Vagina (tissue), 2 donors: ENCODE results near the gene DIAPH3. TPM values are rescaled to one million over a fixed set of nuclear protein-coding genes. Genes with fewer than 3 reads are reported as not detected.

ENCODE experiments used
- DNase-seq, 2 donors: peaks; one replicate each; pipeline ENCODE4 v3.0.0-alpha.2; 2017; ENCODE audit errors: extremely low spot score in 2 of 2
- H3K27ac ChIP-seq: fragments of 200-600 bp; sonication (generic); one replicate; pipeline ENCODE4 v1.5.1; 2019
- H3K27me3 ChIP-seq: fragments of 200-600 bp; sonication (generic); one replicate; pipeline ENCODE4 v1.5.1; 2019
- H3K36me3 ChIP-seq, 2 donors: fragments of 200-600 bp; sonication (generic); one replicate each; pipeline ENCODE4 v1.5.1; 2017 to 2019
- H3K4me1 ChIP-seq: fragments of 200-600 bp; sonication (generic); one replicate; pipeline ENCODE4 v1.5.1; 2019
- H3K4me3 ChIP-seq, 2 donors: fragments of 200-600 bp; sonication (generic); 1 replicate in 1 of 2; 2 replicates in 1 of 2; pipeline ENCODE4 v1.5.1; 2016 to 2019
- H3K9me3 ChIP-seq: fragments of 200-600 bp; sonication (generic); one replicate; pipeline ENCODE4 v1.5.1; 2019
- CTCF ChIP-seq, 3 experiments: fragments of 450-650 bp in 2 of 3; fragments of 200-600 bp in 1 of 3; sonication (generic) in 1 of 3; IDR thresholded peaks; one replicate each; pipeline ENCODE4 v1.5.1; 2017 to 2019; ENCODE audit warnings: antibody characterized with exemption in 3 of 3, mild to moderate bottlenecking in 2 of 3, moderate library complexity in 2 of 3
- POLR2A ChIP-seq, 2 donors: fragments of 450-650 bp; IDR thresholded peaks; one replicate each; pipeline ENCODE4 v1.6.1; 2017; ENCODE audit warnings: antibody characterized with exemption in 2 of 2, mild to moderate bottlenecking in 2 of 2, moderate library complexity in 2 of 2
- POLR2AphosphoS5 ChIP-seq, 2 donors: sonication (generic); formaldehyde crosslinking; IDR thresholded peaks; one replicate each; pipeline ENCODE4 v1.9.0; 2017; ENCODE audit warnings: antibody characterized with exemption in 2 of 2, mild to moderate bottlenecking in 2 of 2, low read depth in 1 of 2; ENCODE audit not compliant: insufficient read depth in 1 of 2
- intact Hi-C: fragments of 100-400 bp; cut with DNase I; formaldehyde crosslinking; loops from one replicate; pipeline ENCODE4 v1.15.1; 2023
- total RNA-seq: library from RNA; depleted of rRNA; stranded (reverse); fragments of >200 nt; gene quantifications from one replicate; pipeline ENCODE4 v1.2.3, GENCODE V29; 2016

Gene DIAPH3
- total RNA-seq, 1 donor from 2014 or later: 1.2 TPM

GRCh38 chr13:59755632-59756290 is 408.0 kb downstream of the DIAPH3 start:
- no peaks in the 10 kb centered on the region for H3K36me3 ChIP-seq
- TF ChIP-seq POLR2AphosphoS5 (IDR thresholded peaks at IDR 0.05; ENCODE audit: insufficient read depth in 1 of 2, low read depth in 1 of 2) (no peak), POLR2A (IDR thresholded peaks at IDR 0.05) (no peak), CTCF (IDR thresholded peaks at IDR 0.05) (no peak)

GRCh38 chr13:59754411-59754810 is 409.3 kb downstream of the DIAPH3 start:
- no peak for DNase-seq
- no peaks in the 10 kb centered on the region for H3K27me3 ChIP-seq
- no peaks in the 10 kb centered on the region for H3K36me3 ChIP-seq
- H3K9me3 ChIP-seq: no peaks in the 10 kb centered on the region
- intact Hi-C loops: no loop called here
- no peak for TF ChIP-seq POLR2A (IDR thresholded peaks at IDR 0.05)
- TF ChIP-seq CTCF (IDR thresholded peaks at IDR 0.05): no peak
- no peak for TF ChIP-seq POLR2AphosphoS5 (IDR thresholded peaks at IDR 0.05; ENCODE audit: insufficient read depth in 1 of 2, low read depth in 1 of 2)
- H3K4me3 ChIP-seq: no peak overlapping the region
- H3K27ac ChIP-seq: no peak overlapping the region
- no peaks in the 10 kb centered on the region for H3K4me1 ChIP-seq

More at GRCh38 chr13:59755632-59756290, 408.0 kb downstream of the DIAPH3 start:
- Histone ChIP-seq H3K4me1 (no peaks in the 10 kb centered on the region), H3K9me3 (no peaks in the 10 kb centered on the region), H3K4me3 (no peak overlapping the region), H3K27ac (no peak overlapping the region), H3K27me3 (no peaks in the 10 kb centered on the region)
- intact Hi-C loops: no loop called here
- DNase-seq: no peak

GRCh38 chr13:59750860-59751259 is 412.9 kb downstream of the DIAPH3 start:
- no peak for DNase-seq
- Histone ChIP-seq H3K27ac (no peak overlapping the region), H3K4me3 (no peak overlapping the region)

GRCh38 chr13:59748046-59748445 is 415.7 kb downstream of the DIAPH3 start:
- TF ChIP-seq POLR2A (IDR thresholded peaks at IDR 0.05): no peak
- no peak for TF ChIP-seq CTCF (IDR thresholded peaks at IDR 0.05)
- TF ChIP-seq POLR2AphosphoS5 (IDR thresholded peaks at IDR 0.05; ENCODE audit: insufficient read depth in 1 of 2, low read depth in 1 of 2): no peak
- Histone ChIP-seq H3K36me3 (no peaks in the 10 kb centered on the region), H3K9me3 (no peaks in the 10 kb centered on the region), H3K27me3 (no peaks in the 10 kb centered on the region), H3K4me1 (no peaks in the 10 kb centered on the region), H3K27ac (no peak overlapping the region), H3K4me3 (no peak overlapping the region)
- intact Hi-C loops: no loop called here
- no peak for DNase-seq

More at GRCh38 chr13:59750860-59751259, 412.9 kb downstream of the DIAPH3 start:
- no peaks in the 10 kb centered on the region for H3K4me1 ChIP-seq
- no peaks in the 10 kb centered on the region for H3K36me3 ChIP-seq
- no peaks in the 10 kb centered on the region for H3K9me3 ChIP-seq
- intact Hi-C loops: no loop called here
- TF ChIP-seq POLR2A (IDR thresholded peaks at IDR 0.05) (no peak), CTCF (IDR thresholded peaks at IDR 0.05) (no peak)
- no peaks in the 10 kb centered on the region for H3K27me3 ChIP-seq

GRCh38 chr13:59747529-59747928 is 416.2 kb downstream of the DIAPH3 start:
- intact Hi-C loops: no loop called here
- no peaks in the 10 kb centered on the region for H3K27me3 ChIP-seq
- H3K4me1 ChIP-seq: no peaks in the 10 kb centered on the region
- H3K4me3 ChIP-seq: no peak overlapping the region
- H3K36me3 ChIP-seq: no peaks in the 10 kb centered on the region
- H3K27ac ChIP-seq: no peak overlapping the region
- no peak for TF ChIP-seq CTCF (IDR thresholded peaks at IDR 0.05)
- no peak for TF ChIP-seq POLR2A (IDR thresholded peaks at IDR 0.05)
- no peak for TF ChIP-seq POLR2AphosphoS5 (IDR thresholded peaks at IDR 0.05; ENCODE audit: insufficient read depth in 1 of 2, low read depth in 1 of 2)
- H3K9me3 ChIP-seq: no peaks in the 10 kb centered on the region
- no peak for DNase-seq
